IPS-NIHi7 (cell line): ENCODE measurements around the gene MTIF2.
"Not testable (repeated sequence)": the region's sequence is repeated elsewhere in the genome, so short reads cannot be mapped to it uniquely, and the experiment has no call there.

Experiments
- DNase-seq: peaks from one replicate; pipeline ENCODE4 v3.0.0; 2012; ENCODE audit warnings: mixed read lengths; ENCODE audit errors: extremely low spot score

The MTIF2 gene, protein sequence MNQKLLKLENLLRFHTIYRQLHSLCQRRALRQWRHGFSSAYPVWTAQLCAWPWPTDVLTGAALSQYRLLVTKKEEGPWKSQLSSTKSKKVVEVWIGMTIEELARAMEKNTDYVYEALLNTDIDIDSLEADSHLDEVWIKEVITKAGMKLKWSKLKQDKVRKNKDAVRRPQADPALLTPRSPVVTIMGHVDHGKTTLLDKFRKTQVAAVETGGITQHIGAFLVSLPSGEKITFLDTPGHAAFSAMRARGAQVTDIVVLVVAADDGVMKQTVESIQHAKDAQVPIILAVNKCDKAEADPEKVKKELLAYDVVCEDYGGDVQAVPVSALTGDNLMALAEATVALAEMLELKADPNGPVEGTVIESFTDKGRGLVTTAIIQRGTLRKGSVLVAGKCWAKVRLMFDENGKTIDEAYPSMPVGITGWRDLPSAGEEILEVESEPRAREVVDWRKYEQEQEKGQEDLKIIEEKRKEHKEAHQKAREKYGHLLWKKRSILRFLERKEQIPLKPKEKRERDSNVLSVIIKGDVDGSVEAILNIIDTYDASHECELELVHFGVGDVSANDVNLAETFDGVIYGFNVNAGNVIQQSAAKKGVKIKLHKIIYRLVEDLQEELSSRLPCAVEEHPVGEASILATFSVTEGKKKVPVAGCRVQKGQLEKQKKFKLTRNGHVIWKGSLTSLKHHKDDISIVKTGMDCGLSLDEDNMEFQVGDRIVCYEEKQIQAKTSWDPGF

GRCh38 chr2:55268907-55269644, at the start of gene MTIF2:
Gene MTIF2, minus strand, starts transcription at chr2:55269231. Its CDS starts 5,373 bp downstream, at chr2:55263858.
- DNase-seq, result peak; percentile 94

GRCh38 chr2:55314985-55315384, 46.0 kb upstream of the MTIF2 start:
- DNase-seq, result no peak

- DNase-seq, result no peak
Measured at GRCh38 chr2:55311444-55311870, 42.4 kb upstream of the MTIF2 start.

GRCh38 chr2:55309446-55309845, 40.4 kb upstream of the MTIF2 start:
- no peak for DNase-seq

DNA sequence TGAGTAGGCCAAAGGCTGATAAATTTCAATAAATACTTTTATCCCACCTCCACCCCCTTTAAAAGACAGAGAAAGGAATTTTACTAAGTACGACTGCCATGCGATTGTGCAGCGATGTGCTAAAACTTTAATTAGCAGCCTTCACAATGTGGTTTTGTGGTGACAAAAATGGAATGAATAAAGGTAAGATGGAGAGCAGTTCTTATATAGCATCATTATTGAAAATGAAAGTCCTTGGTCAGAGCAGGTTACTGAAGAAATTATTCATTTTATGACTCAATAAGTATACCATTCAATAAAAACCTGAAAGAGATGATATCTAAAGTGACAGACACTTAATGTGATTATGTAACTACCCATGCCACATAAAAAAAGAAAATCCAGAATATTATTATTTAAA, 33.2 kb upstream of the MTIF2 start:
- DNase-seq, result no peak

DNA sequence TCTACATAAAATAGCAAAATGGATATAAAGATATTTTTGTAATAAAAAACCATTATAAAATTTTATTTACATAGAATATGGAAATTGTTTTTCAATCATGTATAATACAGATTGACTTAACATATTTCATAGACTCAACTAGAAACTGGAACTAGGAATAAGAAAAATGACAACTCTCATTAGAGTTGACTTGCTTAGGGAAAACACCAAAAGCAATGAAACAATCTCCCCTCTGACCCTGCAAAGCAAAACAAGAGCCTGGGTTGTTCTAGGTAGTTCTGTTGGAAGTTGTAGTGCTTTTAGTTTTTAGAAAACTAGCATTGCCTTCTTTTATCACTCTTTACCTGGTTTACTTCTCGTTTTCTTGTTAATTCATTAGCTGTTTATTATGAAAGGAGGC, 32.2 kb upstream of the MTIF2 start:
- no peak for DNase-seq

DNA sequence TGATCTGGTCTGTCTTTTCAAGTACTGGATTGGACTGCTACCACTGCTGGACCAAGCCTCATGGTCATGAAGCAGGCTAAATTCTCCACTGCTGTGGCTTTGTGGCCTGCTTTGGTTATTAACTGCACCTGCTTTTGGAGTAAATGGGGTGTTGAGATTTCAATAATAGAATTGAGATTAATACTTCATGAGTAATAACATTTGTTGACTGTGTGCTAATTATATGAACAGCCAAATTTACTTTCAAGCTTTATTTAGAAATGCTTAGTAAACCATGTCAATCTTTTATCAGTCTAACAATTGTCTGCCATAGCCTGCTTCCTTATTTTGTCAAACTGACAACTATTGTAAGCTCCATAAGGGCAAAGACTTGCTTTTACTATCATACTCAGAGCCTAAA, 27.4 kb upstream of the MTIF2 start:
- no peak for DNase-seq

DNA sequence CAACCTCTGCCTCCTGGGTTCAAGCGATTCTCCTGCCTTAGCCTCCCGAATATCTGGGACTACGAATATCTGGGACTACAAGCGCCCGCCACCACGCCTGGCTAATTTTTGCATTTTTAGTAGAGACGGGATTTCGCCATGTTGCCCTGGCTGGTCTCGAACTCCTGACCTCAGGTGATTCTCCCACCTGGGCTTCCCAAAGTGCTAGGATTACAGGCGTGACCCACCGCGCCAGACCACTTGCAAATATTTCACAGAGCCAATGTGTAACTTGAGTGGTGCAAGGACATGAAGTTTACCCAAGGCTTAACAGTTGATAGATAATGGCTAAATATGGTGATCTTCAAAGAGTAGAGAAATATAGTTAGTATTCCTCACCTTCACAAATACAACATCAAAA, 14.1 kb upstream of the MTIF2 start:
- DNase-seq, result no peak

DNA sequence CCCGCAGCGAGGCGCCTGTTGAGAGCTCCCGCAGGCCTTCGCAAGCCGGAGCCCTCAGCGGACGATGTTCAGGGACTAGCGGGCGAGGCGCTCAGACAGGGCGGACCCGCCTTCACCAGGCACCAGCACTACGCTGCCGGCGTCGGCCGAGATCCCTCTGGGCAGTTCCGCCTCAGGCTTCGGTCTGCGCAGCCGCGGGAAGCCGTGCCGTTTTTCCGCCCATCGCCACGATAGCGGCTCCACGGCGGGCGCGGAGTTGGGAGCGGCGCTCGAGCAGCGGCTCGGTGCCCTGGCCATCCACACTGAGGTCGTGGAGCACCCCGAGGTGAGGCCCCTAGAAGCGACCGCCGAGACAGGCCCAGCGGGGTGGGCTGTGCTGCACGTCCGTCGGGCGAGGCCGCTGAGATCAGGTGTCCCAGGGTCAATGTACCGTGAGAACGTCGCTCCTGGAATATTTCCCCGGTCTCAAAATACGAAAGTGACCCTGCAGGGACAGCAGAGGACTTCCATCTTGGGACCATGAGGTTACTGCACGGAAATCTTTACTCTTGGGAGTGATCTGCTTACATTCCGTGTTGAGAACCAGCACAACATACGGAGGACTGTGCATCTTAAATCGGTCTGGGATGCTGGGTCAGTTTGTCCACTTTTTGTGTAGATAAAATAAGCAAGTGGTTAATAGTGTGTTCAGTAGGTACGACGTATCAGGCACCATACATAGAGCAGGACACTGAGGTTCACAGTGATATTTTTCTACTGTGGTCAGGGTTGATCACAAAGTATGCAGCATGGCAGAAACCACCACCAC, 13.3 kb upstream of the MTIF2 start:
- peak; percentile 84 for DNase-seq

DNA sequence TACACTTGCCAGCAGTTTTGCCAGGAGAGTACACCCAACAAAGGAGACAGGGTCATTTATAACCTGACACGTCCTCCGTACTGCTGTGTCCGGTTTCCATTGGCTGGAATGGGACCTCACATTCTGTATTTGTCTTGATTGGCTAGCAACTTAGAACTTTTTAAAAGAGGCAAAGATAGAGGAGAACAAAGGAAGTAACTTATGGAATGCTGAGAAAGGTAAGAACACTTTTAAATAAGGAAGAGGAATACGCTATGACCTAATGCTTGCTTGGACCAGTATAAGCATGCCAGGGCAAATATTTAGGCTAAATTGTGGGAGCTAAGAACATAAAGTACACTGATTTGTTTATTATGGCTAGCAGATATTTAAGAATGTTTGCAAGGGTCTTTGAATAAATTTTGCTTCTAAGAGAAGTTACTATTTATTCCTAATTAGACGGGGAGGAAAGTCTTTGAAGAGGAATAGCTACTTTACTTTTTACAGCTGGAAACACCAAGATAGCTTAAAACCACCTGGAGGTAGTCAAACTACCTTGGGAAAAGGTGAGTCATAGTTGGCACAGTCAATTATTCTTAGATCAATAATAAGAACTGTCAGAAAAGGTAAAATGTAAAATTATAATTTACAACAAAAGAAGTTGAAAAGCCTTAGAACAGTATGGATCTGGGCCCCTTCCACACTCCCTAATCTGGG, 12.0 kb upstream of the MTIF2 start:
- DNase-seq, result not testable (repeated sequence)

GRCh38 chr2:55279859-55280424, 10.9 kb upstream of the MTIF2 start:
- DNase-seq, result not testable (repeated sequence)

- not testable (repeated sequence) for DNase-seq
Measured at GRCh38 chr2:55279214-55279835, 10.3 kb upstream of the MTIF2 start.

GRCh38 chr2:55277310-55277709, 8.3 kb upstream of the MTIF2 start:
- no peak for DNase-seq

- not testable (repeated sequence) for DNase-seq
Measured at GRCh38 chr2:55274346-55274745, 5.3 kb upstream of the MTIF2 start.

DNA sequence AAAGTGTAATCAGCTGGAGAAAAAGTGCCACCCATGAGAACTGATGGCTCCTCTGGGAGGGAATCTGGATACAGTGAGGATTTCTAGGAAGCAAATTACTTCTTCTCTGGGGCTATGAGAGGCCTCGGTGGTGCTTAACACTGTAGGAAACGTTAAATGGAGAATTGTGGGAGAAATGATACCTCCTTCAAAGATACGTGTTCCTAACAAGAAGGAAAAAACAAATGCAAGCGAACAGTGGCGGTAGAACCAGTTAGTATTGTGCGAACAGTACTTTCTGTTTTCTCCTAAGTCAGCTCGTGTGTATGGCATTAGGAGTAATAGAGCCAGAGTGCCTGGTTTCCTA, 587 bp upstream of the MTIF2 start:
- no peak for DNase-seq

GRCh38 chr2:55268288-55268906, 634 bp downstream of the MTIF2 start:
- no peak for DNase-seq

DNA sequence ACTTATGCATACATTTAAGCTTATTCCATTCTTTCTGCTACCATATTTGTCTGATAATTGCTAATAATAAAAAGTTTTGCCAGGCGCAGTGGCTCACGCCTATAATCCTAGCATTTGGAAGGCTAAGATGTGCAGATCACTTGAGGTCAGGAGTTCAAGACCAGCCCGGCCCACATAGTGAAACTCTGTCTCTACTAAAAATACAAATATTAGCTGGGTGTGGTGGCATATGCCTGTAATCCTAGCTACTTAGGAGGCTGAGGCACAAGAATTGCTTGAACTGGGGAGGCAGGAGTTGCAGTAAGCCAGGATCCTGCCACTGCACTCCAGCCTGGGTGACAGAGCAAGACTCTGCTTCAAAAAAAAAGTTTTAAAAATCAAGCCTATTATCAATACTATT, 9.4 kb downstream of the MTIF2 start:
- DNase-seq, result not testable (repeated sequence)

- no peak for DNase-seq
Measured at GRCh38 chr2:55252832-55253231, 16.2 kb downstream of the MTIF2 start.

GRCh38 chr2:55247025-55247424, 22.0 kb downstream of the MTIF2 start:
- DNase-seq, result no peak

GRCh38 chr2:55245411-55245810, 23.6 kb downstream of the MTIF2 start:
- no peak for DNase-seq
